GM23248 (cell line): ENCODE results near the gene KIAA0586. TPM values are rescaled to one million over a fixed set of nuclear protein-coding genes. Genes with fewer than 3 reads are reported as not detected.

Experiments
- DNase-seq: peaks from one replicate; pipeline ENCODE4 v3.0.0-alpha.2; 2015
- H2AFZ ChIP-seq: fragments of 200-600 bp; sonication (generic); 2 replicates; pipeline ENCODE4 v1.6.1; 2016; ENCODE audit warnings: antibody characterized with exemption
- H3F3A ChIP-seq: fragments of 200-600 bp; sonication (generic); 2 replicates; pipeline ENCODE4 v1.6.1; 2016; ENCODE audit warnings: mild to moderate bottlenecking, antibody characterized with exemption, mixed run types; ENCODE audit not compliant: insufficient read depth
- H3K27ac ChIP-seq: fragments of 200-600 bp; sonication (generic); 2 replicates; pipeline ENCODE4 v1.5.1; 2016; ENCODE audit warnings: mild to moderate bottlenecking
- H3K27me3 ChIP-seq: fragments of 200-600 bp; sonication (generic); replicated peaks from 2 replicates; pipeline ENCODE4 v1.6.1; 2016; ENCODE audit warnings: mild to moderate bottlenecking; ENCODE audit not compliant: insufficient read depth
- H3K36me3 ChIP-seq: fragments of 200-600 bp; sonication (generic); 2 replicates; pipeline ENCODE4 v1.6.1; 2016; ENCODE audit warnings: low read depth, mild to moderate bottlenecking
- H3K4me1 ChIP-seq: fragments of 200-600 bp; sonication (generic); 2 replicates; pipeline ENCODE4 v1.6.1; 2016; ENCODE audit warnings: mild to moderate bottlenecking; ENCODE audit not compliant: insufficient read depth
- H3K4me2 ChIP-seq: fragments of 200-600 bp; sonication (generic); one replicate; pipeline ENCODE4 v1.6.1; 2016; ENCODE audit warnings: mild to moderate bottlenecking; ENCODE audit not compliant: unreplicated experiment
- H3K4me3 ChIP-seq: fragments of 200-600 bp; sonication (generic); 2 replicates; pipeline ENCODE4 v1.5.1; 2016; ENCODE audit warnings: mild to moderate bottlenecking
- H3K79me2 ChIP-seq: fragments of 200-600 bp; sonication (generic); 2 replicates; pipeline ENCODE4 v1.6.1; 2016; ENCODE audit warnings: mild to moderate bottlenecking; ENCODE audit not compliant: insufficient read depth
- H3K9ac ChIP-seq: fragments of 200-600 bp; sonication (generic); 2 replicates; pipeline ENCODE4 v1.6.1; 2016; ENCODE audit warnings: mild to moderate bottlenecking
- H3K9me2 ChIP-seq: fragments of 200-600 bp; sonication (generic); 2 replicates; pipeline ENCODE4 v1.6.1; 2016; ENCODE audit warnings: mixed run types, mild to moderate bottlenecking, moderate library complexity; ENCODE audit not compliant: insufficient read depth
- H3K9me3 ChIP-seq: fragments of 200-600 bp; sonication (generic); one replicate; pipeline ENCODE4 v1.6.1; 2017; ENCODE audit warnings: low read depth
- H4K20me1 ChIP-seq: fragments of 200-600 bp; sonication (generic); 2 replicates; pipeline ENCODE4 v1.6.0; 2016; ENCODE audit not compliant: insufficient read depth
- EZH2 ChIP-seq: fragments of 200-600 bp; sonication (generic); IDR thresholded peaks from 2 replicates; pipeline ENCODE4 v1.6.1; 2018; ENCODE audit warnings: antibody characterized with exemption, mild to moderate bottlenecking; ENCODE audit not compliant: insufficient read depth, poor library complexity, severe bottlenecking
- EZH2phosphoT487 ChIP-seq: fragments of 200-600 bp; sonication (generic); IDR thresholded peaks from 2 replicates; pipeline ENCODE4 v1.6.1; 2018; ENCODE audit warnings: antibody characterized with exemption, moderate library complexity, mild to moderate bottlenecking, low read depth; ENCODE audit not compliant: insufficient read depth
- WGBS, 2 experiments: methylation state at CpG; one replicate each; pipeline ENCODE4 v1.1.6; 2015 to 2017; ENCODE audit warnings: low lambda C conversion rate in 2 of 2, low coverage in 1 of 2; ENCODE audit errors: missing lambda C conversion rate in 2 of 2; 5-methylcytosine and 5-hydroxymethylcytosine counted together
- in situ Hi-C: fragments of 300-500 bp; cut with MboI; formaldehyde crosslinking; loops from 2 replicates; pipeline ENCODE4 v1.15.0; 2020
- polyA plus RNA-seq: library from polyadenylated mRNA; unstranded; fragments of >200 nt; fragmentation: Nextera tagmentation; extraction: Ambion mirVana; gene quantifications from 2 replicates; pipeline ENCODE4 v1.2.1, GENCODE V29; 2016
- total RNA-seq: library from RNA; depleted of rRNA; stranded (reverse); fragments of >200 nt; shearing (Covaris generic); gene quantifications from 2 replicates; pipeline ENCODE4 v1.2.3, GENCODE V29; 2014

KIAA0586 gene
- total and polyA plus RNA-seq, 2 experiments from 2014 or later: 10.5 to 16.8 TPM

GRCh38 chr14:58571769-58572472 is 144.4 kb downstream of the KIAA0586 start:
- in situ Hi-C loops: no loop called here
- WGBS, 2 experiments: 17 to 18% methylated on average over 9 of the region's 9 CpGs
- peak overlapping the region; percentile 68 for H2AFZ ChIP-seq

GRCh38 chr14:58572473-58572853 is 144.9 kb downstream of the KIAA0586 start:
- in situ Hi-C loops: no loop called here
- Histone ChIP-seq H3K27ac (no peak overlapping the region), H3K9me2 (no peaks in the 10 kb centered on the region), H2AFZ (no peak overlapping the region), H3K4me3 (no peak overlapping the region), H3K9me3 (no peaks in the 10 kb centered on the region), H3F3A (peaks cover 9% of the 10 kb centered on the region), H3K36me3 (no peaks in the 10 kb centered on the region), H3K79me2 (no peaks in the 10 kb centered on the region), H3K9ac (no peak overlapping the region), H4K20me1 (no peaks in the 10 kb centered on the region), H3K4me2 (no peak overlapping the region), H3K27me3 (no peaks in the 10 kb centered on the region), H3K4me1 (peaks cover 11% of the 10 kb centered on the region)
- DNase-seq: no peak
- WGBS, 2 experiments: 96 to 100% methylated on average over 1 of the region's 1 CpG
- no peak for TF ChIP-seq EZH2
- no peak for TF ChIP-seq EZH2phosphoT487

More at GRCh38 chr14:58571769-58572472, 144.4 kb downstream of the KIAA0586 start:
- no peaks in the 10 kb centered on the region for H3K9me2 ChIP-seq
- peaks cover 11% of the 10 kb centered on the region for H3K4me1 ChIP-seq
- DNase-seq: peak; percentile 82
- H3K27me3 ChIP-seq: no peaks in the 10 kb centered on the region
- H3K9ac ChIP-seq: peak overlapping the region; percentile 10; the same call in 1 of the 2 replicates
- H3K9me3 ChIP-seq: no peaks in the 10 kb centered on the region
- H3K36me3 ChIP-seq: no peaks in the 10 kb centered on the region
- TF ChIP-seq EZH2phosphoT487: no peak
- no peak for TF ChIP-seq EZH2
- peaks cover 9% of the 10 kb centered on the region for H3F3A ChIP-seq
- peak overlapping the region; percentile 2 for H3K4me2 ChIP-seq
- no peaks in the 10 kb centered on the region for H3K79me2 ChIP-seq
- H3K4me3 ChIP-seq: no peak overlapping the region
- H3K27ac ChIP-seq: no peak overlapping the region
- no peaks in the 10 kb centered on the region for H4K20me1 ChIP-seq

- in situ Hi-C loops: no loop called here
- Histone ChIP-seq H4K20me1 (no peaks in the 10 kb centered on the region), H3K36me3 (no peaks in the 10 kb centered on the region), H2AFZ (no peak overlapping the region), H3K9me3 (no peaks in the 10 kb centered on the region), H3K27me3 (no peaks in the 10 kb centered on the region), H3K4me2 (no peak overlapping the region), H3K9ac (no peak overlapping the region), H3K9me2 (no peaks in the 10 kb centered on the region), H3K4me1 (peaks cover 11% of the 10 kb centered on the region), H3K4me3 (no peak overlapping the region), H3K79me2 (no peaks in the 10 kb centered on the region), H3K27ac (no peak overlapping the region), H3F3A (peaks cover 9% of the 10 kb centered on the region)
- 89 to 94% methylated on average over 2 of the region's 2 CpGs for WGBS, 2 experiments
- DNase-seq: no peak
- TF ChIP-seq EZH2phosphoT487 (no peak), EZH2 (no peak)
Observed at GRCh38 chr14:58572863-58573262, 145.3 kb downstream of the KIAA0586 start.

GRCh38 chr14:58574623-58575022 is 147.1 kb downstream of the KIAA0586 start:
- Histone ChIP-seq H2AFZ (no peak overlapping the region), H3F3A (peaks cover 9% of the 10 kb centered on the region), H3K27me3 (no peaks in the 10 kb centered on the region), H3K9me3 (no peaks in the 10 kb centered on the region), H3K4me1 (peaks cover 11% of the 10 kb centered on the region), H3K9ac (no peak overlapping the region), H3K36me3 (no peaks in the 10 kb centered on the region), H3K9me2 (no peaks in the 10 kb centered on the region), H3K27ac (no peak overlapping the region), H3K4me3 (no peak overlapping the region), H3K4me2 (no peak overlapping the region), H4K20me1 (no peaks in the 10 kb centered on the region), H3K79me2 (no peaks in the 10 kb centered on the region)
- WGBS, 2 experiments: 92 to 95% methylated on average over 2 of the region's 2 CpGs
- TF ChIP-seq EZH2 (no peak), EZH2phosphoT487 (no peak)
- in situ Hi-C loops: no loop called here
- DNase-seq: peak; percentile 6
